ENCODE results near the gene SPC24. TPM values are rescaled to one million over a fixed set of nuclear protein-coding genes. Genes with fewer than 3 reads are reported as not detected.
"Not testable (repeated sequence)": the region's sequence is repeated elsewhere in the genome, so short reads cannot be mapped to it uniquely, and the experiment has no call there.

The SPC24 gene
- total RNA-seq, 1 experiment from 2014 or later: 67.0 TPM

DNA sequence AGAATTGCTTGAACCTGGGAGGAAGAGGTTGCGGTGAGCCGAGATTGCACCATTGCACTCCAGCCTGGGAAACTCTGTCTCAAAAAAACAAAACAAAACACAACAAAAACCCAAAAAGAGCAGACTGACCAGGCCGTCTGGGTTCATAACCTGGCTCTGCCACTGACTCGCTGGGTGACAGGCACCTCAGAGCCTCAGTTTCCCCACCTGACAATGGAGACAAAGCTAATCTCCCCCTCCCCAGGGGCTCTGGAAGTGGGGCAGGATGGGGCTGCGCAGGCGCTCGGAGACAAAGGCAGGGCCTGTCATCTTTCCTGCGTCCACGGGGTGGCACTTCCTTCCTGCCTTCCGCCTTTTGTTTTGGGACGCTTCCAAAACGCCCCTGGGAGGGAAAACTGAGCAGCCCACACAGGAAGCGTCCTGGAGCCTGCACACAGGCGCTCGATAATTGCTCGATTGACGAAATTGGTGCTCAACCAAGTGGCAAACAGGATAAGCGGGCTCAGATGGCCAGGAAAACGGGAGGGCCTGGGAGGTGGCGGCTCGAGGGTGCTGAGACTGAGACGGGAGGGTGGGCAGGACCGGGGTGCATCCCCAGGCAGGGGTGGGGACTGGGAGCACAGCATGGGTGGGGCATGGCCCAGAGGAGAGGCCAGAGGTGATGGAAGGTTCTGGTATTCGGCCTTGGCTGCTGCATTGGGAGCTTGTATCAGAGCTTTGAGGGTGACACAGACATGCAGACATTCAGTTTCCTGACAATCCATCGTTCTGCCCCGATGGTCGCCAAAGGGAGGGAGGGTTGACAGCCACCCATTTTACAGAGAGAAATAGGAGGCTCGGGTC is 17.8 kb downstream of the SPC24 start:
- no peaks in the 10 kb centered on the region for H3K27me3 ChIP-seq (ENCODE audit: control insufficient read depth, insufficient read depth, low read length)
- H3K4me3 ChIP-seq (ENCODE audit: insufficient read depth, low read depth, low read length): peak overlapping the region; percentile 40
- peaks cover 4% of the 10 kb centered on the region for H3K36me3 ChIP-seq (replicated peaks; ENCODE audit: control insufficient read depth, insufficient read depth, low read length)
- DNase-seq: peak; percentile 94

DNA sequence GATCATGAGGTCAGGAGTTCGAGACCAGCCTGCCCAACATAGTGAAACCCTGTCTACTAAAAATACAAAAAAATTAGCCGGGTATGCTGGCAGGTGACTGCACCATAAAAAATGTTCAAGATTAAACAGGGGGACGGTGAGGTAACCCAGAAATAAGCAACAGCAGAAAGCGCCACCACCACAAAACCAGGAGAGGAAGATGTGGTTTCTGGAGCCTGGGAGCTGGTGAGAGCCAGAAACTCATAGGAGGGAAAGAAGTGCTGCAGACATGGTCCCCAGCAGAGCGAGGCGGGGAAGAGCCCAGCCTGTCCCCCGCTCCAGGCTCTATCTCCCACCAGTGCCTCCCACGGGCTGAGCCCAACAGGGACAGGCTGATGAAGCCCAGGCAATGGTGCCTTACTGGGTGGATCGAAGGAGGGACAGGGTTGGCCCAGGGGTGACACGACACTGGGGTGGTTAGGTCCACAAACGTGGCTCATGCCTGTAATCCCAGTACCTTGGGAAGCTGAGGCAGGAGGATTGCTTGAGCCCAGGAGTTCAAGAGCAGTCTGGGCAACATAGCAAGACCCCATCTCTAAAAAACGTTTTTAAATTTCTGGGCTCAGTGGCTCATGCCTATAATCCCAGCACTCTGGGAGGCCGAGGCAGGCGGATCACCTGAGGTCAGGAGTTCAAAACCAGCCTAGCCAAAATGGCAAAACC is 19.0 kb downstream of the SPC24 start:
- Histone ChIP-seq H3K27me3 (ENCODE audit: control insufficient read depth, insufficient read depth, low read length) (no peaks in the 10 kb centered on the region), H3K4me3 (ENCODE audit: insufficient read depth, low read depth, low read length) (no peak overlapping the region), H3K36me3 (replicated peaks; ENCODE audit: control insufficient read depth, insufficient read depth, low read length) (peaks cover 13% of the 10 kb centered on the region)
- DNase-seq: peak; percentile 50

DNA sequence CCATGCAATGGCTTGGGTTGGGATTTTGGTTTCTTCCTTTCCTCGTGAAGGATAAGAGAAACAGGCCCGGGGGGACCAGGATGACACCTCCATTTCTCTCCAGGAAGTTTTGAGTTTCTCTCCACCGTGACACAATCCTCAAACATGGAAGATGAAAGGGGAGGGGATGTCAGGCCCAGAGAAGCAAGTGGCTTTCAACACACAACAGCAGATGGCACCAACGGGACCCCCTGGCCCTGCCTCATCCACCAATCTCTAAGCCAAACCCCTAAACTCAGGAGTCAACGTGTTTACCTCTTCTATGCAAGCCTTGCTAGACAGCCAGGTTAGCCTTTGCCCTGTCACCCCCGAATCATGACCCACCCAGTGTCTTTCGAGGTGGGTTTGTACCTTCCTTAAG is 24.1 kb downstream of the SPC24 start:
- peak; percentile 29 for DNase-seq
- Histone ChIP-seq H3K4me3 (ENCODE audit: insufficient read depth, low read depth, low read length) (no peak overlapping the region), H3K36me3 (replicated peaks; ENCODE audit: control insufficient read depth, insufficient read depth, low read length) (peaks cover 52% of the 10 kb centered on the region), H3K27me3 (ENCODE audit: control insufficient read depth, insufficient read depth, low read length) (no peaks in the 10 kb centered on the region)

DNA sequence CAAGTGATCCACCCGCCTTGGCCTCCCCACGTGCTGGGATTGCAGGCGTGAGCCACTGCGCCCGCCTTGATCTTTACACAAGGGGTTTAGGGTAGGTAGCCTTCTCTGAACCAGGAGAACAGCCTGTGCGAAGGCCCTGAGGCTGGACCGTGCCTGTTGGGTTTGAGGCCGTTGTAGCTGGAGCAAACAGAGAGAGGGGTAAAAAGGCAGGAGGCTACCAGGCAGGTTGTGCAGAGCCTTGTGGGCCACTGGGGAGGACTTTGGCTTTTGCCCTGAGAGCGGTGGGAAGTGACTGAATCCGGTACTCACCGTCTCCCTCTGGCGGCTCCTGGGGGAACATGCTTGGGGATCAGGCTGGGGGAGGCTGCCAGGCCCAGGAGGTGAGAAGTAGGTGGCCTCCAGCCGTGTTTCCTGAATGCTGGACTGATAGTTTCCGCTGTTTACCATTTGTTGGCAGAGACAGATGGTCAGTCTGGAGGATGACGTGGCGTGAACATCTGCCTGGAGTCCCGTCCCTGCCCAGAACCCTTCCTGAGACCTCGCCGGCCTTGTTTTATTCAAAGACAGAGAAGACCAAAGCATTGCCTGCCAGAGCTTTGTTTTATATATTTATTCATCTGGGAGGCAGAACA is 24.6 kb downstream of the SPC24 start:
- Histone ChIP-seq H3K4me3 (ENCODE audit: insufficient read depth, low read depth, low read length) (no peak overlapping the region), H3K27me3 (ENCODE audit: control insufficient read depth, insufficient read depth, low read length) (no peaks in the 10 kb centered on the region), H3K36me3 (replicated peaks; ENCODE audit: control insufficient read depth, insufficient read depth, low read length) (peaks cover 57% of the 10 kb centered on the region)
- peak; percentile 92 for DNase-seq

DNA sequence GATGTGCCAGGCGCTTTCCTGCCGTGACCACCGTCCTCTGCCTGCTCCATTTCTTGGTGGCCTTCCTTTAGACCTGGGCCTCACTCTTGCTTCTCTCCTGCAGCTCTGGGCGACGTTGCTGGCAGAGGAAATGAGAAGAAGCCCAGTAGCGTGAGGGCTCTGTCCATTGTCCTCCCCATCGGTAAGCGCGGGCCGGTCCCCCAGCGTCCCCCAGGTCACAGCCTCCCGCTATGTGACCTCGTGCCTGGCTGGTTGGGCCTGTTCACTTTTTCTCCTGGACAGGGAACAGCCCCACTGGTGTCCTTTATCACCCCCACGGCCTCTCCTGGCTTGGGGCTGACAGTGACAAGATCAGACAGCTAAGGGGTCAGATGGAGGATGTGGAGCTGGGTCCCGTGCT is 27.7 kb downstream of the SPC24 start:
- Histone ChIP-seq H3K27me3 (ENCODE audit: control insufficient read depth, insufficient read depth, low read length) (no peaks in the 10 kb centered on the region), H3K36me3 (replicated peaks; ENCODE audit: control insufficient read depth, insufficient read depth, low read length) (peaks cover 68% of the 10 kb centered on the region), H3K4me3 (ENCODE audit: insufficient read depth, low read depth, low read length) (no peak overlapping the region)
- DNase-seq: no peak

DNA sequence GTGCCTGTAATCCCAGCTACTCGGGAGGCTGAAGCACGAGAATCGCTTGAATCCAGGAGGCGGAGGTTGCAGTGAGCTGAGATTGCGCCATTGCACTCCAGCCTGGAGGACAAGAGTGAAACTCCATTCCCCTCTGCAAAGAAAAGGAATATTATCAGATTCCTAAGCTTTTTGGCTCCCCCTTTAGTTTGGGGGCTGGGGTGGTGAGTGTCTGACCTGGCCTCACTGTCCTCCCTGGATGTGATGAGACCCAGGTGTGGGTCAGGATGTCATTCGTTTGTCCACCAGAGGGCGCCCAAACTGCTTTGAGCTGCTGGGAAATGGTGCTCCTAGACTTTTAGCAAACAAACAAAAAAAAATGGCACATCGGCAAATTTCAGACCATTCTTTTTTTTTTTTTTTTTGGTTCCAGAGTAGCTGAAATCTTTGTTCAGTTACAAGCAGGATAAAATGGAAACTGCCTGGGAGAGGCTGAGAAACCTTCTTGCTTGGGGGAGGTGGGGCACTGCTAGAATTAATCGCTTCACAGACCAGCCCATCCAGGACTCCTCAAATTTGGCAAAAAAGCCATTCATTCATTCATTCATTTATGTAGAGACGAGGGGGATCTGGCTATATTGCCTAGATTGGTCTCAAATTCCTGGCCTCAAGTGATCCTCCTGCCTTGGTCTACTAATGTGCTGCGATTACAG is 29.4 kb downstream of the SPC24 start:
- Histone ChIP-seq H3K36me3 (replicated peaks; ENCODE audit: control insufficient read depth, insufficient read depth, low read length) (peaks cover 59% of the 10 kb centered on the region), H3K27me3 (ENCODE audit: control insufficient read depth, insufficient read depth, low read length) (no peaks in the 10 kb centered on the region), H3K4me3 (ENCODE audit: insufficient read depth, low read depth, low read length) (no peak overlapping the region)

DNA sequence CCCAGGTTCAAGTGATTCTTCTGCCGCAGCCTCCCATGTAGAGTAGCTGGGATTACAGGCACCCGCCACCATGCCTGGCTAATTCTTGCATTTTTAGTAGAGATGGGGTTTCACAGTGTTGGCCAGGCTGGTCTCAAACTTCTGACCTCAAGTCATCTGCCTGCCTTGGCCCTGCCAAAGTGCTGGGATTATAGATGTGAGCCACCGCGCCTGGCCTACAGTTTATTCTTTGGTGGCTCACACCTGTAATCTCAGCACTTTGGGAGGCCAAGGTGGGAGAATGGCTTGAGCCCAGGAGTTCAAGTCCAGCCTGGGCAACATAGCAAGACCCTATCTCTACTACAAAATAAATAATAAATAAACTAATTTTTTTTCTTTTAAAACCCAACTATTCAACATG is 31.4 kb downstream of the SPC24 start:
- peaks cover 57% of the 10 kb centered on the region for H3K36me3 ChIP-seq (replicated peaks; ENCODE audit: control insufficient read depth, insufficient read depth, low read length)
- H3K27me3 ChIP-seq (ENCODE audit: control insufficient read depth, insufficient read depth, low read length); DNase-seq; H3K4me3 ChIP-seq (ENCODE audit: insufficient read depth, low read depth, low read length): not testable (repeated sequence)

More for the DNA sequence above, 29.4 kb downstream of the SPC24 start:
- peak; percentile 90 for DNase-seq

DNA sequence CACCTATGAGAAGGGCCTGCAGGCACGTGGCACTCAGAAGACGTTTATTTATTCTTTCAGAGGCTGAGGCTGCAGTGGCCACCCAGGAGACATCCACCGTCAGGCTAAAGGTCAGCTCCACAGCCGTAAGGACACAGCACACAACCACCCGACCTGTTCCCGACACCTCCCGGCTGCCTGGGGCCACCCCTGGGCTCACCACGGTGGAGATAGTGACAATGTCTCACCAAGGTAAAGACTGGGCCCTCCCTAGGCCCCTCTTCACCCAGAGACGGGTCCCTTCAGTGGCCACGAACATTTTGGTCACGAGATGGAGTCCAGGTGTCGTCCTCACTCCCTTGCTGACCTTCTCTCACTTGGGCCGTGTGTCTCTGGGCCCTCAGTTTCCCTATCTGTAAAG is 32.5 kb downstream of the SPC24 start:
- H3K27me3 ChIP-seq (ENCODE audit: control insufficient read depth, insufficient read depth, low read length): no peaks in the 10 kb centered on the region
- H3K4me3 ChIP-seq (ENCODE audit: insufficient read depth, low read depth, low read length): no peak overlapping the region
- H3K36me3 ChIP-seq (replicated peaks; ENCODE audit: control insufficient read depth, insufficient read depth, low read length): peaks cover 55% of the 10 kb centered on the region
- DNase-seq: no peak

DNA sequence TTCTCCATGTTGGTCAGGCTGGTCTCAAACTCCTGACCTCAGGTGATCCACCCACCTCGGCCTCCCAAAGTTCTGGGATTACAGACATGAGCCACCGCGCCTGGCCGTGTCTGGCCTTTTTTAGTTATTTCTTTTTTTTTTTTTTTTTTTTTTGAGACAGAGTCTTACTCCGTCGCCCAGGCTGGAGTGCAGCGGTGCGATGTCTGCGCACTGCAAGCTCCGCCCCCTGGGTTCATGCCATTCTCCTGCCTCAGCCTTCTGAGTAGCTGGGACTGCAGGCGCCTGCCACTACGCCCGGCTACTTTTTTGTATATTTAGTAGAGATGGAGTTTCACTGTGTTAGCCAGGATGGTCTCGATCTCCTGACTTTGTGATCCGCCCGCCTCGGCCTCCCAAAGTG is 33.6 kb downstream of the SPC24 start:
- not testable (repeated sequence) for H3K27me3 ChIP-seq (ENCODE audit: control insufficient read depth, insufficient read depth, low read length); H3K4me3 ChIP-seq (ENCODE audit: insufficient read depth, low read depth, low read length); DNase-seq
- H3K36me3 ChIP-seq (replicated peaks; ENCODE audit: control insufficient read depth, insufficient read depth, low read length): peaks cover 48% of the 10 kb centered on the region

DNA sequence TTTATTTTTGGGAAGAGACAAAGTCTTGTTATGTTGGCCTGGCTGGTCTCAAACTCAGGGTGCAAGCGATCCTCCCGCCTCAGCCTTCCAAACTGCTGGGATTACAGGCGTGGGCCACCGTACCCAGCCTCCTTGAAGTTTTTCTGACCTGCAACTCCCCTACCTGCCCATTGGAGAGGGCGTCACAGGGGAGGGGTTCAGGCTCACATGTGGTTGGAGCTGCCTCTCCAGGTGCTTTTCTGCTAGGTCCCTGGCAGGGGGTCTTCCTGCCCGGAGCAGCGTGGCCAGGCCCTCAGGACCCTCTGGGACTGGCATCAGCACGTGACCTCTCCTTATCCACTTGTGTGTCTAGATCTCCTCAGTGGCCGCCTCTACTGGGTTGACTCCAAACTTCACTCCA is 39.1 kb downstream of the SPC24 start:
- H3K36me3 ChIP-seq (replicated peaks; ENCODE audit: control insufficient read depth, insufficient read depth, low read length): peaks cover 62% of the 10 kb centered on the region

DNA sequence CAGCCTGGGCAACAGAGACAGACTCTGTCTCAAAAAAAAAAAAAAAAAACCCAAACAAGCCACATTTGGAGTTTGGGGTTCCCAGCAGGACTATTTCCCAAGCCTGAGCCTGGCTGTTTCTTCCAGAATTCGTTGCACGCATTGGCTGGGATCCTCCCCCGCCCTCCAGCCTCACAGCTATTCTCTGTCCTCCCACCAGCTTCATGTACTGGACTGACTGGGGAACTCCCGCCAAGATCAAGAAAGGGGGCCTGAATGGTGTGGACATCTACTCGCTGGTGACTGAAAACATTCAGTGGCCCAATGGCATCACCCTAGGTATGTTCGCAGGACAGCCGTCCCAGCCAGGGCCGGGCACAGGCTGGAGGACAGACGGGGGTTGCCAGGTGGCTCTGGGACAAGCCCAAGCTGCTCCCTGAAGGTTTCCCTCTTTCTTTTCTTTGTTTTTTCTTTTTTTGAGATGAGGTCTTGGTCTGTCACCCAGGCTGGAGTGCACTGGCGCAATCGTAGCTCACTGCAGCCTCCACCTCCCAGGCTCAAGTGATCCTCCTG is 39.6 kb downstream of the SPC24 start:
- peak; percentile 38 for DNase-seq
- H3K36me3 ChIP-seq (replicated peaks; ENCODE audit: control insufficient read depth, insufficient read depth, low read length): peaks cover 64% of the 10 kb centered on the region
- H3K4me3 ChIP-seq (ENCODE audit: insufficient read depth, low read depth, low read length): no peak overlapping the region
- no peaks in the 10 kb centered on the region for H3K27me3 ChIP-seq (ENCODE audit: control insufficient read depth, insufficient read depth, low read length)

More for the DNA sequence above, 39.1 kb downstream of the SPC24 start:
- no peaks in the 10 kb centered on the region for H3K27me3 ChIP-seq (ENCODE audit: control insufficient read depth, insufficient read depth, low read length)
- DNase-seq: peak; percentile 38
- no peak overlapping the region for H3K4me3 ChIP-seq (ENCODE audit: insufficient read depth, low read depth, low read length)

DNA sequence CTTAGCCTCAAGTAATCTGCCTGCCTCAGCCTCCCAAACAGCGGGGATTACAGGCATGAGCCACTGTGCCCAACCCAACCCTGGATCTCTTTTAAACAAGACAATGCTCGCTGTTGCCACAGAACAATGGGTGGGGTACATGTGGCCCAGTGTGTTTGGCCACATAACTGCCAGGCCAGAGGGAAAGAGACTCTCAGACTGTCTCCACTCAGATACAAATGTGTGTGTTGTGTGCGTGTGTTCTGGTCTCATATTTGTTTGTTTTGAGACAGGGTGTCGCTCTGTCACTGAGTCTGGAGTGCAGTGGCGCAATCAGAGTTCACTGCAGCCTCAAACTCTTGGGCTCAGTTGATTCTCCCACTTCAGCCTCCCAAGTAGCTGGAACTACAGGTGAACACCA is 40.5 kb downstream of the SPC24 start:
- no peaks in the 10 kb centered on the region for H3K27me3 ChIP-seq (ENCODE audit: control insufficient read depth, insufficient read depth, low read length)
- DNase-seq: no peak
- no peak overlapping the region for H3K4me3 ChIP-seq (ENCODE audit: insufficient read depth, low read depth, low read length)
- H3K36me3 ChIP-seq (replicated peaks; ENCODE audit: control insufficient read depth, insufficient read depth, low read length): peaks cover 60% of the 10 kb centered on the region

DNA sequence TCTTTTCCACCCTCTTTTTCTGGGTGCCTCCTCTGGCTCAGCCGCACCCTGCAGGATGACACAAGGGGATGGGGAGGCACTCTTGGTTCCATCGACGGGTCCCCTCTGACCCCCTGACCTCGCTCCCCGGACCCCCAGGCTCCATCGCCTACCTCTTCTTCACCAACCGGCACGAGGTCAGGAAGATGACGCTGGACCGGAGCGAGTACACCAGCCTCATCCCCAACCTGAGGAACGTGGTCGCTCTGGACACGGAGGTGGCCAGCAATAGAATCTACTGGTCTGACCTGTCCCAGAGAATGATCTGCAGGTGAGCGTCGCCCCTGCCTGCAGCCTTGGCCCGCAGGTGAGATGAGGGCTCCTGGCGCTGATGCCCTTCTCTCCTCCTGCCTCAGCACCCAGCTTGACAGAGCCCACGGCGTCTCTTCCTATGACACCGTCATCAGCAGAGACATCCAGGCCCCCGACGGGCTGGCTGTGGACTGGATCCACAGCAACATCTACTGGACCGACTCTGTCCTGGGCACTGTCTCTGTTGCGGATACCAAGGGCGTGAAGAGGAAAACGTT is 42.4 kb downstream of the SPC24 start:
- no peak overlapping the region for H3K4me3 ChIP-seq (ENCODE audit: insufficient read depth, low read depth, low read length)
- DNase-seq: peak; percentile 28
- H3K27me3 ChIP-seq (ENCODE audit: control insufficient read depth, insufficient read depth, low read length): no peaks in the 10 kb centered on the region
- H3K36me3 ChIP-seq (replicated peaks; ENCODE audit: control insufficient read depth, insufficient read depth, low read length): peaks cover 66% of the 10 kb centered on the region

DNA sequence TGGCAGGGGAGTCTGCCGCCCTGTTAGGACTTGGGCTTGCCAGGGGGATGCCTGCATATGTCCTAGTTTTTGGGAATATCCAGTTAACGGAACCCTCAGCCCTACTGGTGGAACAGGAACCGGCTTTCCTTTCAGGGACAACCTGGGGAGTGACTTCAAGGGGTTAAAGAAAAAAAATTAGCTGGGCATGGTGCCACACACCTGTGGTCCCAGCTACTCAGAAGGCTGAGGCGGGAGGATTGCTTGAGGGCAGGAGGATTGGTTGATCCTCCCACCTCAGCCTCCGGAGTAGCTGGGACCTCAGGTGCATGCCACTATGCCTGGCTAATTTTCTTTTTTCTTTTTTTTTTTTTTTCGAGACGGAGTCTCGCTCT is 43.8 kb downstream of the SPC24 start:
- Histone ChIP-seq H3K36me3 (replicated peaks; ENCODE audit: control insufficient read depth, insufficient read depth, low read length) (peaks cover 68% of the 10 kb centered on the region), H3K4me3 (ENCODE audit: insufficient read depth, low read depth, low read length) (no peak overlapping the region), H3K27me3 (ENCODE audit: control insufficient read depth, insufficient read depth, low read length) (no peaks in the 10 kb centered on the region)
- DNase-seq: no peak
